NCI-H2227 (cell line): ENCODE data around the gene ILKAP.
"Not testable (repeated sequence)": the region's sequence is repeated elsewhere in the genome, so short reads cannot be mapped to it uniquely, and the experiment has no call there.

Experiments used
- DNase-seq: peaks from one replicate; lab custom pipeline; 2025; ENCODE audit not compliant: unreplicated experiment; lab: John Stamatoyannopoulos, UW

The ILKAP gene

GRCh38 chr2:238202326-238203093 lies 985 bp downstream of the ILKAP start:
- no peak for DNase-seq

- no peak for DNase-seq
These were observed 13.1 kb downstream of the ILKAP start for GRCh38 chr2:238190445-238190844.

GRCh38 chr2:238187618-238188548 lies 15.6 kb downstream of the ILKAP start:
- DNase-seq, result no peak

- no peak for DNase-seq
These were observed 19.7 kb downstream of the ILKAP start for GRCh38 chr2:238183821-238184220.

- no peak for DNase-seq
These were observed 21.1 kb downstream of the ILKAP start for GRCh38 chr2:238182362-238182761.

- DNase-seq, result no peak
These were observed 22.9 kb downstream of the ILKAP start for GRCh38 chr2:238180554-238180953.

GRCh38 chr2:238176613-238177012 lies 26.9 kb downstream of the ILKAP start:
- no peak for DNase-seq

GRCh38 chr2:238174701-238175100 lies 28.8 kb downstream of the ILKAP start:
- DNase-seq, result no peak

- DNase-seq, result no peak
These were observed 29.2 kb downstream of the ILKAP start for GRCh38 chr2:238174291-238174690.

GRCh38 chr2:238173692-238174091 lies 29.8 kb downstream of the ILKAP start:
- DNase-seq, result no peak

GRCh38 chr2:238172439-238172838 lies 31.1 kb downstream of the ILKAP start:
- no peak for DNase-seq

GRCh38 chr2:238171575-238172187 lies 31.8 kb downstream of the ILKAP start:
- no peak for DNase-seq

- DNase-seq, result not testable (repeated sequence)
These were observed 32.4 kb downstream of the ILKAP start for GRCh38 chr2:238171072-238171431.

GRCh38 chr2:238170386-238171071 lies 33.0 kb downstream of the ILKAP start:
- DNase-seq, result no peak

- no peak for DNase-seq
These were observed 33.7 kb downstream of the ILKAP start for GRCh38 chr2:238169708-238170251.

GRCh38 chr2:238169048-238169707 lies 34.3 kb downstream of the ILKAP start:
- no peak for DNase-seq

- no peak for DNase-seq
These were observed 35.1 kb downstream of the ILKAP start for GRCh38 chr2:238168196-238169047.

- no peak for DNase-seq
These were observed 35.7 kb downstream of the ILKAP start for GRCh38 chr2:238167761-238168160.

- DNase-seq, result no peak
These were observed 36.2 kb downstream of the ILKAP start for GRCh38 chr2:238167344-238167715.
